ENCODE measurements around the gene PALS1. TPM values are rescaled to one million over a fixed set of nuclear protein-coding genes. Genes with fewer than 3 reads are reported as not detected.
"Not testable (repeated sequence)": the region's sequence is repeated elsewhere in the genome, so short reads cannot be mapped to it uniquely, and the experiment has no call there.

PALS1 gene
- total RNA-seq, 3 donors from 2014 or later (not counting 1 experiment from before 2014, with no cell fraction given): 4.3 to 7.3 (median 6.5) TPM

GRCh38 chr14:67270145-67270753 lies 29.0 kb downstream of the PALS1 start:
- no peak overlapping the region for H3K4me3 ChIP-seq (ENCODE audit: low read length)
- no peaks in the 10 kb centered on the region for H3K27me3 Mint-ChIP-seq (ENCODE audit: low read depth in 2 of 2)
- no peak for ATAC-seq
- no peak overlapping the region for H3K27ac Mint-ChIP-seq
- H3K27me3 ChIP-seq (ENCODE audit: control insufficient read depth, insufficient read depth, low read length): no peaks in the 10 kb centered on the region
- H3K27ac ChIP-seq (ENCODE audit: low read length): no peak overlapping the region
- H3K4me1 ChIP-seq (ENCODE audit: control insufficient read depth, insufficient read depth, low read length): no peaks in the 10 kb centered on the region
- no peak overlapping the region for H3K4me3 Mint-ChIP-seq
- DNase-seq: no peak
- WGBS (ENCODE audit: insufficient coverage): 92% methylated on average over 3 of the region's 3 CpGs
- H3K36me3 Mint-ChIP-seq: no peaks in the 10 kb centered on the region
- H3K9me3 Mint-ChIP-seq: no peaks in the 10 kb centered on the region
- intact Hi-C loops (cut with micrococcal nuclease): no loop called here
- no peaks in the 10 kb centered on the region for H3K9me3 ChIP-seq (ENCODE audit: control insufficient read depth, insufficient read depth, low read length)
- no peaks in the 10 kb centered on the region for H3K36me3 ChIP-seq (ENCODE audit: control insufficient read depth, insufficient read depth, low read length)
- TF ChIP-seq CTCF (IDR thresholded peaks at IDR 0.05): no peak
- peaks cover 0 to 4% of the 10 kb centered on the region in 2 donors for H3K4me1 Mint-ChIP-seq

GRCh38 chr14:67270933-67271332 lies 29.7 kb downstream of the PALS1 start:
- no peaks in the 10 kb centered on the region for H3K36me3 Mint-ChIP-seq
- TF ChIP-seq CTCF (IDR thresholded peaks at IDR 0.05): no peak
- intact Hi-C loops (cut with micrococcal nuclease): no loop called here
- no peaks in the 10 kb centered on the region for H3K9me3 ChIP-seq (ENCODE audit: control insufficient read depth, insufficient read depth, low read length)
- H3K27ac ChIP-seq (ENCODE audit: low read length): no peak overlapping the region
- DNase-seq: no peak
- no peak overlapping the region for H3K4me3 ChIP-seq (ENCODE audit: low read length)
- H3K36me3 ChIP-seq (ENCODE audit: control insufficient read depth, insufficient read depth, low read length): no peaks in the 10 kb centered on the region
- ATAC-seq: no peak
- H3K4me3 Mint-ChIP-seq: no peak overlapping the region
- peaks cover 0 to 5% of the 10 kb centered on the region in 2 donors for H3K4me1 Mint-ChIP-seq
- H3K27me3 Mint-ChIP-seq (ENCODE audit: low read depth in 2 of 2): no peaks in the 10 kb centered on the region
- no peaks in the 10 kb centered on the region for H3K27me3 ChIP-seq (ENCODE audit: control insufficient read depth, insufficient read depth, low read length)
- H3K9me3 Mint-ChIP-seq: no peaks in the 10 kb centered on the region
- no peak overlapping the region for H3K27ac Mint-ChIP-seq
- WGBS (ENCODE audit: insufficient coverage): 74% methylated on average over 3 of the region's 3 CpGs
- H3K4me1 ChIP-seq (ENCODE audit: control insufficient read depth, insufficient read depth, low read length): no peaks in the 10 kb centered on the region

GRCh38 chr14:67273281-67273680 lies 32.0 kb downstream of the PALS1 start:
- H3K4me3 Mint-ChIP-seq; intact Hi-C loops (cut with micrococcal nuclease); H3K27me3 Mint-ChIP-seq (ENCODE audit: low read depth in 2 of 2); H3K27ac Mint-ChIP-seq; DNase-seq; H3K36me3 Mint-ChIP-seq; H3K9me3 Mint-ChIP-seq; H3K4me3 ChIP-seq (ENCODE audit: low read length); H3K4me1 Mint-ChIP-seq; ATAC-seq; H3K4me1 ChIP-seq (ENCODE audit: control insufficient read depth, insufficient read depth, low read length); H3K27ac ChIP-seq (ENCODE audit: low read length); H3K27me3 ChIP-seq (ENCODE audit: control insufficient read depth, insufficient read depth, low read length); H3K9me3 ChIP-seq (ENCODE audit: control insufficient read depth, insufficient read depth, low read length); H3K36me3 ChIP-seq (ENCODE audit: control insufficient read depth, insufficient read depth, low read length): not testable (repeated sequence)
- 100% methylated on average over 1 of the region's 3 CpGs for WGBS (ENCODE audit: insufficient coverage)

- no peaks in the 10 kb centered on the region for H3K36me3 Mint-ChIP-seq
- H3K4me3 ChIP-seq (ENCODE audit: low read length): no peak overlapping the region
- H3K9me3 Mint-ChIP-seq: no peaks in the 10 kb centered on the region
- H3K9me3 ChIP-seq (ENCODE audit: control insufficient read depth, insufficient read depth, low read length): no peaks in the 10 kb centered on the region
- no peak overlapping the region for H3K27ac Mint-ChIP-seq
- no peaks in the 10 kb centered on the region for H3K36me3 ChIP-seq (ENCODE audit: control insufficient read depth, insufficient read depth, low read length)
- no peak overlapping the region for H3K27ac ChIP-seq (ENCODE audit: low read length)
- H3K27me3 Mint-ChIP-seq (ENCODE audit: low read depth in 2 of 2): no peaks in the 10 kb centered on the region
- DNase-seq: no peak
- H3K27me3 ChIP-seq (ENCODE audit: control insufficient read depth, insufficient read depth, low read length): no peaks in the 10 kb centered on the region
- intact Hi-C loops (cut with micrococcal nuclease): no loop called here
- H3K4me3 Mint-ChIP-seq: no peak overlapping the region
- no peak for TF ChIP-seq CTCF (IDR thresholded peaks at IDR 0.05)
- peaks cover 0 to 6% of the 10 kb centered on the region in 2 donors for H3K4me1 Mint-ChIP-seq
- ATAC-seq: no peak
- no peaks in the 10 kb centered on the region for H3K4me1 ChIP-seq (ENCODE audit: control insufficient read depth, insufficient read depth, low read length)
Observed at GRCh38 chr14:67276131-67276530, 34.9 kb downstream of the PALS1 start.

Data from natural killer cell (primary cell).